HepG2 (cell line): ENCODE results near the gene RSPH9. TPM values are rescaled to one million over a fixed set of nuclear protein-coding genes. Genes with fewer than 3 reads are reported as not detected.
A peak's percentile ranks its signal among the peaks of the same experiment; 100 is the strongest.

Experiments
- CC2D1A ChIP-seq: sonication (generic); formaldehyde crosslinking; IDR thresholded peaks from 2 replicates; pipeline ENCODE4 v1.8.1; 2023; ENCODE audit warnings: mild to moderate bottlenecking, missing genetic modification reagents
- CERS6 ChIP-seq: sonication (generic); formaldehyde crosslinking; IDR thresholded peaks from 2 replicates; pipeline ENCODE4 v1.5.0; 2020; ENCODE audit warnings: missing genetic modification reagents
- HDAC6 ChIP-seq: fragments of 200-600 bp; sonication (generic); IDR thresholded peaks from 2 replicates; pipeline ENCODE4 v1.7.0; 2017; ENCODE audit warnings: mild to moderate bottlenecking, antibody characterized with exemption, low read length, low read depth
- HNF4A ChIP-seq: sonication (generic); formaldehyde crosslinking; IDR thresholded peaks from 2 replicates; pipeline ENCODE4 v1.4.0; 2020; ENCODE audit warnings: missing genetic modification reagents
- JDP2 ChIP-seq: sonication (generic); formaldehyde crosslinking; IDR thresholded peaks from 2 replicates; pipeline ENCODE4 v1.8.1; 2022; ENCODE audit warnings: missing genetic modification reagents, borderline replicate concordance
- MTA3 ChIP-seq: sonication (generic); formaldehyde crosslinking; IDR thresholded peaks from 2 replicates; pipeline ENCODE4 v1.4.0; 2020; ENCODE audit warnings: missing genetic modification reagents
- MYNN ChIP-seq: sonication (generic); formaldehyde crosslinking; IDR thresholded peaks from 2 replicates; pipeline ENCODE4 v1.4.0; 2020; ENCODE audit warnings: mild to moderate bottlenecking, low read depth, missing genetic modification reagents
- RBM39 ChIP-seq: fragments of 200-400 bp; formaldehyde crosslinking; IDR thresholded peaks from one replicate; pipeline ENCODE4 v1.6.1; 2018; ENCODE audit warnings: antibody characterized with exemption, mild to moderate bottlenecking, low read depth, low read length; ENCODE audit not compliant: poor library complexity, severe bottlenecking
- SIX1 ChIP-seq: sonication (generic); formaldehyde crosslinking; IDR thresholded peaks from 2 replicates; pipeline ENCODE4 v1.4.0; 2020; ENCODE audit warnings: missing genetic modification reagents, borderline replicate concordance
- YEATS4 ChIP-seq: sonication (generic); formaldehyde crosslinking; IDR thresholded peaks from 2 replicates; pipeline ENCODE4 v1.4.0; 2020; ENCODE audit warnings: missing genetic modification reagents, borderline replicate concordance
- ZBTB42 ChIP-seq: sonication (generic); formaldehyde crosslinking; IDR thresholded peaks from 2 replicates; pipeline ENCODE4 v1.5.0; 2020; ENCODE audit warnings: mild to moderate bottlenecking, missing genetic modification reagents
- ZMYM4 ChIP-seq: sonication (generic); formaldehyde crosslinking; IDR thresholded peaks from 2 replicates; pipeline ENCODE4 v1.8.1; 2023; ENCODE audit warnings: mild to moderate bottlenecking, missing genetic modification reagents
- ZNF496 ChIP-seq: sonication (generic); formaldehyde crosslinking; IDR thresholded peaks from 2 replicates; pipeline ENCODE4 v1.8.1; 2023; ENCODE audit warnings: mild to moderate bottlenecking, moderate library complexity, missing genetic modification reagents; ENCODE audit not compliant: insufficient replicate concordance
- ZNF784 ChIP-seq: sonication (generic); formaldehyde crosslinking; IDR thresholded peaks from 2 replicates; pipeline ENCODE4 v1.5.1; 2020; ENCODE audit warnings: missing genetic modification reagents, mild to moderate bottlenecking, borderline replicate concordance
- polyA plus RNA-seq, 8 experiments: library from polyadenylated mRNA; depleted of rRNA in 3 of 8; stranded (reverse) in 7 of 8; unstranded in 1 of 8; fragments of >200 nt; fragmentation: Illumina TruSeq in 4 of 8; extraction: Trizol in 4 of 8; gene quantifications; 2 replicates each; pipeline versions ENCODE4 v1.2.1 to v1.2.3, GENCODE V29; 2011 to 2016; ENCODE audit warnings: low read depth in 4 of 8, missing spikeins in 1 of 8, mixed read lengths in 1 of 8; ENCODE audit not compliant: insufficient read depth in 1 of 8
- total RNA-seq, 5 experiments: library from RNA; depleted of rRNA; stranded (reverse); fragments of >200 nt; fragmentation: Illumina TruSeq; extraction: Trizol; gene quantifications; 2 replicates each; pipeline ENCODE4 v1.2.3, GENCODE V29; 2016; ENCODE audit warnings: low read depth in 1 of 5
- TF ChIP-seq, protein P1 (sequence below): sonication (generic); formaldehyde crosslinking; IDR thresholded peaks from 2 replicates; pipeline ENCODE4 v1.8.0; 2022; ENCODE audit warnings: mild to moderate bottlenecking, missing genetic modification reagents; ENCODE audit not compliant: insufficient replicate concordance
- TF ChIP-seq, protein P2 (sequence below): sonication (generic); formaldehyde crosslinking; IDR thresholded peaks from 2 replicates; pipeline ENCODE4 v1.4.0; 2020; ENCODE audit warnings: missing genetic modification reagents, borderline replicate concordance
- TF ChIP-seq, protein P3 (sequence below): IDR thresholded peaks from 2 replicates; pipeline ENCODE4 v1.6.1; 2016; ENCODE audit warnings: missing biosample characterization, missing genetic modification reagents, low read depth
- TF ChIP-seq, protein P4 (sequence below): sonication (generic); formaldehyde crosslinking; IDR thresholded peaks from 2 replicates; pipeline ENCODE4 v1.9.0; 2022; ENCODE audit warnings: low read depth, missing genetic modification reagents

The RSPH9 gene
- total and polyA plus RNA-seq, 2 of the 13 experiments (the other 11 are each of a cell fraction or from before 2014, with no cell fraction given), result 0.04 TPM; not detected in 1

DNA sequence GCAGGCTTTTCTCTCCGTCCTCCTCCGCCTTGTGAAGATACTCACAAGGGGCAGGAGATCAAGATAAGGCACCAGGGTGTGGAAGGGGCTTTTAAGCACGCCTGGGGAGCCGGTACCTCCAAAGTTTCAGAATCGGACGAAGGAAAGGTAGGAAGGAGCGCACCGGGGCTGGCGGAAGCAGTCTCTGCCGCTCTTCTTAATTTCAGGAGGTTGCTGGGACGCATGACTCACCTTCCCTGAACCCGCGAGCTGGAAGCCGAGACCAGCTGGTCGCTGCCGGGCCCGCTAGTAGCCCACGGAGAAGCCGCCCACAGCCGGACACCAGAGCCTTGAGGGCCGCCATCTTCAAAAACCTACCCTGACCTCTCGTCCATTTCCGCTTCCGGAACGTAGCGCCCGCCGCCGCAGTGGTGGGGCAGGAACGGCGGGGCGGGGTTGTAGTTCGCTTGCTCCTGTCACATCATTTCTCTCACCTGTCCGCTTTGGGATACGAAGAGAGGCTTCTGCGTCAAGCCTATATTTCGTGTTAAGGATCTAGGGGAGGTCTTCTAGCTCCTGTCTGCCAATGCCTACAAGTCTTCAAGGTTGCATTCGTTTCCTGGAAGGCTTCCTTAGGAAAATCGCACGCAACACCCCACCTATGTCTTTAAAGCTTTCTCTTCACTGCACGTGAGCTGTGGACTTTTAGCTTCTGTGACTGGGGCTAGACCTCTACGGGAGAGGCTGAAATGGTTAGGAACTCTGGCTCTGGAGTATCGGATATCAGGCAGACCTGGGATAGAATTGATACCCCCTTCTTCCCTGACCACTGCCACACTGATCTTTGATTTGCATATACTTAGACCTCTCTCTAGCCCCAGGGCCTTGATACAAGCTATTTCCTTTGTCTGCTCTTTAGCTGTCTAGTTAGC, 42.9 kb downstream of the RSPH9 start, which contains the start of gene MRPS18A (continued):
- TF ChIP-seq, protein P1, sequence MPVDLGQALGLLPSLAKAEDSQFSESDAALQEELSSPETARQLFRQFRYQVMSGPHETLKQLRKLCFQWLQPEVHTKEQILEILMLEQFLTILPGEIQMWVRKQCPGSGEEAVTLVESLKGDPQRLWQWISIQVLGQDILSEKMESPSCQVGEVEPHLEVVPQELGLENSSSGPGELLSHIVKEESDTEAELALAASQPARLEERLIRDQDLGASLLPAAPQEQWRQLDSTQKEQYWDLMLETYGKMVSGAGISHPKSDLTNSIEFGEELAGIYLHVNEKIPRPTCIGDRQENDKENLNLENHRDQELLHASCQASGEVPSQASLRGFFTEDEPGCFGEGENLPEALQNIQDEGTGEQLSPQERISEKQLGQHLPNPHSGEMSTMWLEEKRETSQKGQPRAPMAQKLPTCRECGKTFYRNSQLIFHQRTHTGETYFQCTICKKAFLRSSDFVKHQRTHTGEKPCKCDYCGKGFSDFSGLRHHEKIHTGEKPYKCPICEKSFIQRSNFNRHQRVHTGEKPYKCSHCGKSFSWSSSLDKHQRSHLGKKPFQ (CRISPR knock-in tag), result peak; percentile 12
- TF ChIP-seq YEATS4 (peak; percentile 53; the same call in 1 of the 2 replicates), ZNF496 (CRISPR knock-in tag) (no peak), MYNN (CRISPR knock-in tag) (no peak), HNF4A (CRISPR knock-in tag) (peak; percentile 13; the same call in 1 of the 2 replicates), SIX1 (0 out of 2 replicates have a peak, but pooled peaks have one; percentile 34), HDAC6 (no peak), ZMYM4 (CRISPR knock-in tag) (peak; percentile 28; the same call in 1 of the 2 replicates), CERS6 (CRISPR knock-in tag) (no peak), RBM39 (no peak), ZNF784 (CRISPR knock-in tag) (no peak), JDP2 (CRISPR knock-in tag) (no peak), MTA3 (CRISPR knock-in tag) (no peak), ZBTB42 (CRISPR knock-in tag) (peak; percentile 50; the same call in 1 of the 2 replicates), CC2D1A (no peak)
- TF ChIP-seq, protein P2, sequence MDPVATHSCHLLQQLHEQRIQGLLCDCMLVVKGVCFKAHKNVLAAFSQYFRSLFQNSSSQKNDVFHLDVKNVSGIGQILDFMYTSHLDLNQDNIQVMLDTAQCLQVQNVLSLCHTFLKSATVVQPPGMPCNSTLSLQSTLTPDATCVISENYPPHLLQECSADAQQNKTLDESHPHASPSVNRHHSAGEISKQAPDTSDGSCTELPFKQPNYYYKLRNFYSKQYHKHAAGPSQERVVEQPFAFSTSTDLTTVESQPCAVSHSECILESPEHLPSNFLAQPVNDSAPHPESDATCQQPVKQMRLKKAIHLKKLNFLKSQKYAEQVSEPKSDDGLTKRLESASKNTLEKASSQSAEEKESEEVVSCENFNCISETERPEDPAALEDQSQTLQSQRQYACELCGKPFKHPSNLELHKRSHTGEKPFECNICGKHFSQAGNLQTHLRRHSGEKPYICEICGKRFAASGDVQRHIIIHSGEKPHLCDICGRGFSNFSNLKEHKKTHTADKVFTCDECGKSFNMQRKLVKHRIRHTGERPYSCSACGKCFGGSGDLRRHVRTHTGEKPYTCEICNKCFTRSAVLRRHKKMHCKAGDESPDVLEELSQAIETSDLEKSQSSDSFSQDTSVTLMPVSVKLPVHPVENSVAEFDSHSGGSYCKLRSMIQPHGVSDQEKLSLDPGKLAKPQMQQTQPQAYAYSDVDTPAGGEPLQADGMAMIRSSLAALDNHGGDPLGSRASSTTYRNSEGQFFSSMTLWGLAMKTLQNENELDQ (CRISPR knock-in tag), result no peak
- TF ChIP-seq, protein P3, sequence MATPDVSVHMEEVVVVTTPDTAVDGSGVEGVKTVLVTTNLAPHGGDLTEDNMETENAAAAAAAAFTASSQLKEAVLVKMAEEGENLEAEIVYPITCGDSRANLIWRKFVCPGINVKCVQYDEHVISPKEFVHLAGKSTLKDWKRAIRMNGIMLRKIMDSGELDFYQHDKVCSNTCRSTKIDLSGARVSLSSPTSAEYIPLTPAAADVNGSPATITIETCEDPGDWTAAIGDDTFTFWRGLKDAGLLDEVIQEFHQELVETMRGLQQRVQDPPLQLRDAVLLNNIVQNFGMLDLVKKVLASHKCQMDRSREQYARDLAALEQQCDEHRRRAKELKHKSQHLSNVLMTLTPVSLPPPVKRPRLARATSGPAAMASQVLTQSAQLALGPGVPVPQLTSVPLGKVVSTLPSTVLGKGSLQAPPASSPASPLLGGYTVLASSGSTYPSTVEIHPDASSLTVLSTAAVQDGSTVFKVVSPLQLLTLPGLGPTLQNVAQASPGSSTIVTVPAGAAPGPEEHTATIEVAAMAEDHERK (CRISPR knock-in tag), result peak; percentile 80
- TF ChIP-seq, protein P4, sequence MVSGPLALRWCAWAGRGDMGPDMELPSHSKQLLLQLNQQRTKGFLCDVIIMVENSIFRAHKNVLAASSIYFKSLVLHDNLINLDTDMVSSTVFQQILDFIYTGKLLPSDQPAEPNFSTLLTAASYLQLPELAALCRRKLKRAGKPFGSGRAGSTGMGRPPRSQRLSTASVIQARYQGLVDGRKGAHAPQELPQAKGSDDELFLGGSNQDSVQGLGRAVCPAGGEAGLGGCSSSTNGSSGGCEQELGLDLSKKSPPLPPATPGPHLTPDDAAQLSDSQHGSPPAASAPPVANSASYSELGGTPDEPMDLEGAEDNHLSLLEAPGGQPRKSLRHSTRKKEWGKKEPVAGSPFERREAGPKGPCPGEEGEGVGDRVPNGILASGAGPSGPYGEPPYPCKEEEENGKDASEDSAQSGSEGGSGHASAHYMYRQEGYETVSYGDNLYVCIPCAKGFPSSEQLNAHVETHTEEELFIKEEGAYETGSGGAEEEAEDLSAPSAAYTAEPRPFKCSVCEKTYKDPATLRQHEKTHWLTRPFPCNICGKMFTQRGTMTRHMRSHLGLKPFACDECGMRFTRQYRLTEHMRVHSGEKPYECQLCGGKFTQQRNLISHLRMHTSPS, result no peak
